ENCODE data around the gene COX4I1.

Gene COX4I1

DNA sequence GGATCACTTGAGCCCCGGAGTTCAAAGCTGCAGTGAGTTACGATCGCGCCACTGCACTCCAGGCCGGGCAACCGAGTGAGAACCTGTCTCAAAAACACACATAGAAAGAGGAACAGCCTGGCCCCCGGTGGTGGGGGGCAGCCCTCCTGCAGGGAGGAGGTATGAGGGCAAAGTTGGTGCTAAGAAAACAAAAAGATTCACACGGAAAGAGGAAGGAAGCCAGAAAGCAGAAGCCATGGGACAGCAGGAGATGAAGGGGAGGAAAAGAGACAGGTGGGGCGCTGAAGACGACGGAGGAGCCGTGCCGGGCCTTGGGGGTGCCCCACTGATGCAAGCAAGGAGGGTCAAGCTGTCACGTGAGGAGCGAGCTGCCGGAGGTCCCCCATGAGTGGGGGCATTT is 40.4 kb upstream of the COX4I1 start:
- in situ Hi-C loops (cut with HindIII; ENCODE audit: low sequenced_read_pairs) = no loop called here
- DNase-seq (ENCODE audit: low read depth) = no peak
- TF ChIP-seq, protein P1, sequence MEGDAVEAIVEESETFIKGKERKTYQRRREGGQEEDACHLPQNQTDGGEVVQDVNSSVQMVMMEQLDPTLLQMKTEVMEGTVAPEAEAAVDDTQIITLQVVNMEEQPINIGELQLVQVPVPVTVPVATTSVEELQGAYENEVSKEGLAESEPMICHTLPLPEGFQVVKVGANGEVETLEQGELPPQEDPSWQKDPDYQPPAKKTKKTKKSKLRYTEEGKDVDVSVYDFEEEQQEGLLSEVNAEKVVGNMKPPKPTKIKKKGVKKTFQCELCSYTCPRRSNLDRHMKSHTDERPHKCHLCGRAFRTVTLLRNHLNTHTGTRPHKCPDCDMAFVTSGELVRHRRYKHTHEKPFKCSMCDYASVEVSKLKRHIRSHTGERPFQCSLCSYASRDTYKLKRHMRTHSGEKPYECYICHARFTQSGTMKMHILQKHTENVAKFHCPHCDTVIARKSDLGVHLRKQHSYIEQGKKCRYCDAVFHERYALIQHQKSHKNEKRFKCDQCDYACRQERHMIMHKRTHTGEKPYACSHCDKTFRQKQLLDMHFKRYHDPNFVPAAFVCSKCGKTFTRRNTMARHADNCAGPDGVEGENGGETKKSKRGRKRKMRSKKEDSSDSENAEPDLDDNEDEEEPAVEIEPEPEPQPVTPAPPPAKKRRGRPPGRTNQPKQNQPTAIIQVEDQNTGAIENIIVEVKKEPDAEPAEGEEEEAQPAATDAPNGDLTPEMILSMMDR (IDR thresholded peaks at IDR 0.05; ENCODE audit: low read depth, low read length, missing control alignments) = no peak
- no peak overlapping the region for H3K4me3 ChIP-seq (ENCODE audit: low read depth, low read length)

DNA sequence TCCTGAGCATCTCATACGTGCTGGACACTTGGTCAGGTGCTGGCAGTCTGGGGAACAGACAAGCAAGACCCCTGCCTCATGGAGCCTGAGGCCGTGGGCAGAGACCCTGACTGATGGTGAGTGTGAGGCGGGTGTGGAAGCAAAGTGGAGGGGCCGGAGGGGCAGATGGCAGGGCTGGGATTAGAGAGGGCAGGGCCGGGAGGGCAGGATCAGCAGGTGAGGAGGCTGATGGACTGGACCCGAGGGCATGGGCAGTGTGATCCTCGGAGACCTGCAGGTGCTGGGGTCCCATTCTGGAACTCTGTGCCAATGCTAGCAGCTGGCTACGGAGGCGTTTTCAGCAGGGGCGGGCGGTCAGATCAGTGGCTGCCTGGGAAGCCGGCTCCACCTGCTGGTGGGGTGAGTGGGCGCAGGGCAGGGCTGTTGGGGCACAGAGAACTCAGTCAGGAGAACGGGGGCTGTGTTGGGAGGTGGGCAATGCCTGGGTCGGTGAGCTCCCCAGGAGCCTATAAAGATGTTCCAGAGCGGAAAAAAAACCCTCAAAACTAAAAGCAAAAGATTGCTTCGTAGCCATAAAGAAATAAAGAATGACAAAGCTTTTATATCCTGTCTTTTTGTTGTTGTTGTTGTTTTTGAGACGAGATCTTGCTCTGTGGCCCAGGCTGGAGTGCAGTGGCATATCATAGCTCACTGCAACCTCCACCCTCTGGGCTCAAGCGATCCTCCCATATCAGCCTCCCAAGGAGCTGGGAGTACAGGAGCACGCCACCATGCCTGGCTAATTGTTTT is 39.7 kb upstream of the COX4I1 start:
- DNase-seq (ENCODE audit: low read depth) = no peak
- no peak overlapping the region for H3K4me3 ChIP-seq (ENCODE audit: low read depth, low read length)
- in situ Hi-C loops (cut with HindIII; ENCODE audit: low sequenced_read_pairs) = no loop called here
- TF ChIP-seq, protein P1 (IDR thresholded peaks at IDR 0.05; ENCODE audit: low read depth, low read length, missing control alignments) = peak; percentile 25

DNA sequence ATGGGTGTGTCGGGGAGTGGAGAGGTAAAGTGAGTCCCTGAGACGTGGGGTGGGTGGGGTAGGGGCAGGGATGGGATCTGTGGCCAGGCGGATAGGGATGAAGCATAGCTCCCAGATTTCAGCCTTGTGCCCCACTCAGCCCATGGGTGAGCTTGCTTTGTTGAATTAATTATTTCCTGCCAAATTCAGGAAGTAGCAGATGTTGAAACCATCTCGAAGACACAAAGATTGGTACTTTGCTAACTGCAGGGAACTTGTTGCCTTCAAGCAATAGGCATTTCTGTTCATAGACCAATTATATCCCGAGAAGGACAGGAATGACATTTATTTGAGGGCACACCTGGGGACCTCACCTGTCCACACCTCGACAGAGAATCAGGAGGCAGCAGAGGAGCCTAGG is 37.6 kb upstream of the COX4I1 start:
- in situ Hi-C loops (cut with HindIII; ENCODE audit: low sequenced_read_pairs) = no loop called here
- TF ChIP-seq, protein P1 (IDR thresholded peaks at IDR 0.05; ENCODE audit: low read depth, low read length, missing control alignments) = no peak
- no peak overlapping the region for H3K4me3 ChIP-seq (ENCODE audit: low read depth, low read length)
- no peak for DNase-seq (ENCODE audit: low read depth)

DNA sequence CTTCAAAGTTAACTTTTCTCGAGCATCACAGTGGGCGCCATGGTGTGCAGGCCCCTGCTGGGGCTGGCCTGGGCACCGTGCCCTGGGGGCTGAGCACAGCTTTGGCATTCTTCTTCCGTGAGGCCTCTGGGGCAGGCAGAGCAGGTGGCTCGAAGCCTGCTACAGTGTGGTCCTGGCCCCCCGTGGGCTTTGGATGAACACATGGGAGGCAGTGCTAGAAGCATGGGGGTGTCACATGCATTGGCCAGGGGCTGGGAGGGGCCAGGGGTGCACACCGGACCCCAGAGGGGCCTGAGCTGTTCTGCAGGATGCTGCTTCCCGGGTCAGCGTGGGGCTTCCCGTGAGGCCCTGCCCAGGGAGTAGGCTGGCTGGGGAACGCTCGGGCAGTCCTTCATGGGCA is 36.5 kb upstream of the COX4I1 start:
- TF ChIP-seq, protein P1 (IDR thresholded peaks at IDR 0.05; ENCODE audit: low read depth, low read length, missing control alignments) = no peak
- H3K4me3 ChIP-seq (ENCODE audit: low read depth, low read length) = no peak overlapping the region
- DNase-seq (ENCODE audit: low read depth) = no peak
- in situ Hi-C loops (cut with HindIII; ENCODE audit: low sequenced_read_pairs) = no loop called here

DNA sequence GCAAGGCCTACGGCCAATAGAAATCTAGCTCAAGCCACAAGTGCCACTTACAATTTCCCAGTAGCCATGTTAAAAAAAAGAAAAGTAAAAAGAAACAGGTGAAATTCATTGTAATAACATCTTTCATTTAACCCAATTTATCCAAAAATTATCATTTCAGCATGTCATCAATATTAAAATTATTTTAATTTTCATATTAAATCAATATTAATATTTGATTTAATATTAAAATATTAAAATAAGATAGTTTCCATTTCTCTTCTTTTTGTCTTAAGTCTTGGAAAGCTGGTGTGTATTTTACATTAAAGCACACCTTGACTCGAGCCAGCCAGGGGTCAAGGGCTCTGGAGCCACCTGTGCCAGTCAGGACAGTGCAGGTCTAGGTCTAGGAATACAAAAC is 35.9 kb upstream of the COX4I1 start:
- no peak overlapping the region for H3K4me3 ChIP-seq (ENCODE audit: low read depth, low read length)
- in situ Hi-C loops (cut with HindIII; ENCODE audit: low sequenced_read_pairs) = no loop called here
- no peak for DNase-seq (ENCODE audit: low read depth)
- TF ChIP-seq, protein P1 (IDR thresholded peaks at IDR 0.05; ENCODE audit: low read depth, low read length, missing control alignments) = no peak

DNA sequence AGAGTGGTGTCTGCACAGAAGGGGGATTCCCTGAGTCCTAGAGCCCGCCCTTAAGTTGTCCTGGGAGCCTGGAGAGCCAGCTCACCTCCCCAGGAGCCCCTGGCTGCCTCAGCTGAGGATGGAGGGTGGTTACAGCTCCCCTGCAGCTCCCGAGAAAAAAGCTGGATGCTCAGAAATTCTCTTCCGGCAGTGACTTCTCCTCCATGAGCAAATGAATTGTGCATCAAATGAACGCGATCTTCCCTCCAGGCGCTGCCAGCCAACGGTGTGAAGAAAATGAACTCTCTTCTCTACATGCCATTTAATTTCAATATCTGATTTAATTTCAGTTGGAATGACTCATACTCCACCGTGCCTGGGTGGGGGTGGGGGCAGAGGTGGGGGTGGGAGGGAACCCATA is 34.3 kb upstream of the COX4I1 start:
- in situ Hi-C loops (cut with HindIII; ENCODE audit: low sequenced_read_pairs) = no loop called here
- DNase-seq (ENCODE audit: low read depth) = no peak
- no peak overlapping the region for H3K4me3 ChIP-seq (ENCODE audit: low read depth, low read length)
- TF ChIP-seq, protein P1 (IDR thresholded peaks at IDR 0.05; ENCODE audit: low read depth, low read length, missing control alignments) = no peak
